Cortex of kidney (tissue), 1 donor: Measurements from ENCODE around the gene LIG1.

Source experiments
- DNase-seq: peaks from one replicate; lab custom pipeline; 2025; lab: John Stamatoyannopoulos, UW

Gene LIG1

GRCh38 chr19:48182434-48182833, 12.3 kb upstream of the LIG1 start:
- DNase-seq: no peak

GRCh38 chr19:48181505-48181904, 11.4 kb upstream of the LIG1 start:
- no peak for DNase-seq

- no peak for DNase-seq
Measured at GRCh38 chr19:48176226-48176625, 6.1 kb upstream of the LIG1 start.

GRCh38 chr19:48175578-48175977, 5.4 kb upstream of the LIG1 start:
- no peak for DNase-seq

- no peak for DNase-seq
Measured at GRCh38 chr19:48174445-48175030, 4.4 kb upstream of the LIG1 start.

- DNase-seq: no peak
Measured at GRCh38 chr19:48171710-48172109, 1.6 kb upstream of the LIG1 start.

- no peak for DNase-seq
Measured at GRCh38 chr19:48170817-48171347, 738 bp upstream of the LIG1 start.

GRCh38 chr19:48169578-48169938, 586 bp downstream of the LIG1 start:
- DNase-seq: no peak

- no peak for DNase-seq
Measured at GRCh38 chr19:48168689-48169088, 1.5 kb downstream of the LIG1 start.

- DNase-seq: no peak
Measured at GRCh38 chr19:48158210-48158790, 11.8 kb downstream of the LIG1 start.

GRCh38 chr19:48154003-48154402, 16.1 kb downstream of the LIG1 start:
- no peak for DNase-seq

GRCh38 chr19:48152551-48152950, 17.6 kb downstream of the LIG1 start:
- DNase-seq: no peak

GRCh38 chr19:48149430-48149829, 20.7 kb downstream of the LIG1 start:
- no peak for DNase-seq

- no peak for DNase-seq
Measured at GRCh38 chr19:48148576-48148975, 21.6 kb downstream of the LIG1 start.

GRCh38 chr19:48147597-48148175, 22.5 kb downstream of the LIG1 start:
- DNase-seq: no peak

- DNase-seq: no peak
Measured at GRCh38 chr19:48139053-48139452, 31.1 kb downstream of the LIG1 start.

GRCh38 chr19:48137411-48137810, 32.7 kb downstream of the LIG1 start:
- DNase-seq: no peak

- DNase-seq: no peak
Measured at GRCh38 chr19:48136547-48136946, 33.6 kb downstream of the LIG1 start.

GRCh38 chr19:48135411-48135810, 34.7 kb downstream of the LIG1 start:
- DNase-seq: no peak

- DNase-seq: no peak
Measured at GRCh38 chr19:48133094-48133493, 37.0 kb downstream of the LIG1 start.

- no peak for DNase-seq
Measured at GRCh38 chr19:48127561-48127960, 42.6 kb downstream of the LIG1 start.

GRCh38 chr19:48123907-48124651, 46.1 kb downstream of the LIG1 start:
- DNase-seq: no peak

- DNase-seq: no peak
Measured at GRCh38 chr19:48122421-48122820, 47.7 kb downstream of the LIG1 start.
